ENCODE data around the gene HOXD3.
A peak's percentile ranks its signal among the peaks of the same experiment; 100 is the strongest.

The HOXD3 gene

DNA sequence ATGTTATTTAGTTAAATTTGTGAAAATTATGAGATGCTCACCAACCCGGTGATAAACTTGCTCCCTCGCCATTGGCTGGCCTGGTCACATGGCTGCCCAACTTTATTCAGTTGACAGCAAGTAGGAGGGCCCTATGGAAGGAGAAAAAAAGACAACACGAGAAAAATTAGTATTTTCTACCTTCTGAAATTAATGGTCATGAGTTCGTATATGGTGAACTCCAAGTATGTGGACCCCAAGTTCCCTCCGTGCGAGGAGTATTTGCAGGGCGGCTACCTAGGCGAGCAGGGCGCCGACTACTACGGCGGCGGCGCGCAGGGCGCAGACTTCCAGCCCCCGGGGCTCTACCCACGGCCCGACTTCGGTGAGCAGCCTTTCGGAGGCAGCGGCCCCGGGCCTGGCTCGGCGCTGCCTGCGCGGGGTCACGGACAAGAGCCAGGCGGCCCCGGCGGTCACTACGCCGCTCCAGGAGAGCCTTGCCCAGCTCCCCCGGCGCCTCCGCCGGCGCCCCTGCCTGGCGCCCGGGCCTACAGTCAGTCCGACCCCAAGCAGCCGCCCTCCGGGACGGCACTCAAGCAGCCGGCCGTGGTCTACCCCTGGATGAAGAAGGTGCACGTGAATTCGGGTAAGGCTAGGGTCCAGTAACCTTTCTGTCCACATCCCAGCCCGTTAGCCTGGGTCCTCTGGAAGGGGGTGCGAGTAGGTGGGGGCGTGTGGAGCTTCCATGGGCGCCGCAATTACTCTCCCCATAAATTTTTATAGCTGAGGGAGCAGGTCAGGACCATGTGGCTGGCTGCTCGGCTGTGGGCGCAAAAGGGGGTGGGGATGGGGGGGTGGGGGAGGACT, 5.4 kb upstream of the HOXD3 start, which contains the start of gene HOXD4:
HOXD4 (plus strand) TSS at position 109 of the 846 bp plus-strand sequence; CDS start at position 193, 84 bp downstream.
- DNase-seq: no peak

DNA sequence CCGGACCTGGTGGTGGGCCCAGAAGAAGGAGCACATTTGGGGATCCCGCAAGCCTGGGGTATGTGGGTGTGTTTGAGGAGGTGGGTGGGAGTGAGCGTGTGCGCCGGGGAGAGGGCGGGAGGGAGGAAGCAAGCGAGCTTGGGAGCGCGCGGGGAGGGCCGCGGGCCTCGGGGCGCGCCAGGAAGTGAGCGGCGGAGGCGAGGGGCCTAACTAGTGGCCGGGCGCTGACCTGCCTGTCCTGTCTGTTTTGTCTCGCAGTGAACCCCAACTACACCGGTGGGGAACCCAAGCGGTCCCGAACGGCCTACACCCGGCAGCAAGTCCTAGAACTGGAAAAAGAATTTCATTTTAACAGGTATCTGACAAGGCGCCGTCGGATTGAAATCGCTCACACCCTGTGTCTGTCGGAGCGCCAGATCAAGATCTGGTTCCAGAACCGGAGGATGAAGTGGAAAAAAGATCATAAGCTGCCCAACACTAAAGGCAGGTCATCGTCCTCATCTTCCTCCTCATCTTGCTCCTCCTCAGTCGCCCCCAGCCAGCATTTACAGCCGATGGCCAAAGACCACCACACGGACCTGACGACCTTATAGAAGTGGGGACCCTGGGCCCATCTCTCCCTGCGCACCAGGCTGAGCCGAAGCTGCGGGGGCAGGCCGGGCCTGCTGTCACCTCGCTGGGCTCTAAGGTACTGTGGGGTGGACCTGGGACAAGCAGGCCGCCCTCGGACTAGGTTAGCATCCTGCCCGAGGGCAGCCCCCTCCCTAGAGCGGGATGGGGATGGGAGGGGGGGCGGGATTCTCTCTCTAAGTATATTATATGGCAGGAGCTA, 4.5 kb upstream of the HOXD3 start:
- no peak for DNase-seq

DNA sequence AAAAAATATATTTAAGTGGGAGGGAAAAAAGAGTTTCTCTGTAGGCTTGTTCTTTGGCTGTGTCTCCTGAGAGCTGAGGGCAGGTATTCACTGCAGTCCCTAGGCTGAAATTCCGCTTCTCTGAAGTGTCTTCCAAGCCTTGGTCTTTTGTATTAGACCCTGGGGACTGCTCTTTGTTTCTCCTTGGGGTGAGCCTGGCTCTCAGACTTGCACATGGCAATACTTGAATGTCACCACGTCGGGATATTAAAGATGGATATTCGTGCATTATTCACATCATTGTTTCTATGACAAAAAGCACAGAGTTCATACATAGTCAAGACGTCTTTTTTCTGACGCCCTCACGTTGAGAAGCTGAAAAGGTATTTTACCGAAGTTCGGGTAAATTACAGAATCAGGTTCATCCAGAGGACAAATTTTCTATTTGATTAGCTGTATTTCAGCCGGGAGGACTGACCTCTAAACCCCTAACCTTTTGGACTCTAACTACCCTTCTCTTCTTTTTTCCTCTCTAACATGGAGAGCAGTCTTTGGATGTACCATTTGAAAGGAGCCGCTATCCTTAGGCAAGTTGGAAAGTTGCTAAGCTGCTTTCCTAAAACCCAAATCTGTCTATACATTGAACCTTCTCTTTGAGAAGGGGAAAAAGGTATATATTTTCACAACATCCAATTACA, 2.4 kb upstream of the HOXD3 start:
- DNase-seq: no peak

DNA sequence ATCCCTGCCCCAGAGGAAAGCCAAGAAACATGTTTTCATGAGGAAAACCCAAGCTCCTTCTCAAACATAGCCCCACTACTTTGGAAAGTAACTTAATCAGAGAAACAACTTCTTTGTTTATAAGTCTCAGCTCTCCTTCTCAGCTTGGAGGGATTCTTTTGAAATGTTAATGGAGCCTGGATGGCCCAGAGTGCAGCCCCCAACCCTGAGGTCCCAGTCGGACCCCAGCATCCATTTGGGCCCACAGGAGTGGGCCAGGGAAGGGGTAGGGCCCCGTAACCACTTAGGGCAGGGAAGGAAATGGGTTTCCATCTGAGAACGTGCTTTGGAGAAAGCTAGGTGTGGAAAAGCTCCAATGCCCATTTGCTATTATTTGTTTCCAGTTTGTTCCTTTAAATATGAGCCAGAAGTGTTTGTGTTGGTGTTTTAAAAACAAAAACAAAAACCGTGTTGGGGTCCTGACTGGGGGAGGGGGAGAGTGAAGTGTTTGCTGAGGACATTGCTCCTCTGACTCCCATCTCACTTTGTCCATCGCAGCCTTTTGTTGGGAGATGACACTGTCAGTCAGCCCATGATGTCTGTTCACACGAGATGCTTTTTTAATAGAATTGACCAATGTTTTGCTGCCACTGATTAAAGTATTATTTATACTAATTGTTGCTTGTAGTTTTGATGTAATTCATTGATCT, 1.6 kb upstream of the HOXD3 start:
- DNase-seq: no peak

DNA sequence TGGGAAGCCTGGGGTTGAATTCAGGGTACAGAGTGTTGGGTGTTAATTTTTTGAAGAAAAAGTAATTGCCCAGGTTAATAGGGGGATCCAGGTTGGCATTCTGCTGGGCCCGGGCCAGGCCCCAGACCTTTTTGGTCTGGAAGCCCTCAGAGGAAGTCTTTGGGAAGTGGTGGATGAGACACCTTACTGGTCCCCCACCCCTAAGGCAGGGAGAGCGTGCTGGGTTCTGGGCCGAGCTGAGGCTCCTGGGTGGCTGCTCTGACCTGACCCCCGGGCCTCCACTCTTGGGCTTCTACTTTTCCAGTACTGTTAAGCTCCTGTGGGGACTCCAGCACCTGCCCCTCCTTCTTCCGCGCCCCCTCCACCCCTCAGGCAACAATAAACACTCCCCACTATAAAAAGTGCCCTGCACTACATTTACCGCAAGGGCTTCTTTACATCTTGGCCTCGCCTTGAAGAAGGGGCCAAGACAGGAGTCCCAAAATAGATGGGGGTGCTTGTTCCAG, 753 bp upstream of the HOXD3 start:
- DNase-seq: no peak

DNA sequence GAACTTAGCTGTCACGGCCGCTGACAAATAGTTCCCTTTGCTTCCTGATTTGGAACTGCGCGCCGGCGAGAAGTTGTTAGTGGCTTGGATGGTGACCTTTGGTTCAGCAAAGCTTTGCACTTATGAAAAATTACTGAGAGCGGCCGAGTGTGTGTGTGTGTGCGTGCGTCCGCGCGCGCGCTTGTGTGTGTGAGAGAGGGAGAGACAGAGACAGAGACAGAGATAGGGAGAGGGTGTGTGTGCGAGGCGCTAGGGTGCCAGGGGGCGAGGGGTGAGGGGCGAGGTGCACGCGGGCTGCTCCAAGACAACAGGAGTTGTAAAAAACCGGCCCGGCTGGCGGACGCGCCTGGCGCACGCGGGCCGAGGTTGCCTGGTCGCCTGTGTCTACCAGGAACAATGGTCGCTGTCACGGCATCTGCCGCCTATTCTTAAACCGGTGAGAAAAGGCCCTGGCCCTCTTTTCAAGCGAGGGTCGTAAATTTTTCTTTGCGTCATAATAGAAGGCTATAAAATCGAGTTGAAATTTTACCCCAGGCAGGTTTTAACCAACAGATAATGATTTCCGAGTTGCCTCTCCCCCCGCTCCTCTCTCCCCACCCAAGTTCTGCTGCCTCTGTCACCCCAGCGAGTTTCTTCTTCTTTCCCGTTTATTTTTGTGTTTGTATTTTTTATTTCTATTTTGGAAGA, 535 bp downstream of the HOXD3 start:
- DNase-seq: peak; percentile 39

DNA sequence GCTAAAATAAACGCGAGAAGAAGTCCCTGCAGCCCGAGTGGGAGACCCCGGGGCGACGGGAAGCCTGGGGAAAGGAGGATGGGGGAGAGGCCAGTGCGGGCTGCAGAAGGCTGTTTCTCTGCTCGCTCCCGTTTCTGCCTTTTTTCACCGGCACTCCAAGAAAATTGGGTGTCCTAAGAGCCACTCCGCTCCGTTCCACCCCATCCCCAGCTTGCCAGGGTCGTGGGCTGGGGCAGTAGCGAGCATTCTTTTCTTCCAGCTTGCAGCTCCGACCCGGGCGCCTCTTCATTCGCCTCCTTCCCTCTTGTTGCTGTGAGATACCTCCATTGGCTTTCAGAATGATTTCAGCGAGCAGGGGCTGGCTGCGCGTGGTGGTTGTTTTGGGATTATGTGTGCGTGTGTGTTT, 1.1 kb downstream of the HOXD3 start:
- no peak for DNase-seq

DNA sequence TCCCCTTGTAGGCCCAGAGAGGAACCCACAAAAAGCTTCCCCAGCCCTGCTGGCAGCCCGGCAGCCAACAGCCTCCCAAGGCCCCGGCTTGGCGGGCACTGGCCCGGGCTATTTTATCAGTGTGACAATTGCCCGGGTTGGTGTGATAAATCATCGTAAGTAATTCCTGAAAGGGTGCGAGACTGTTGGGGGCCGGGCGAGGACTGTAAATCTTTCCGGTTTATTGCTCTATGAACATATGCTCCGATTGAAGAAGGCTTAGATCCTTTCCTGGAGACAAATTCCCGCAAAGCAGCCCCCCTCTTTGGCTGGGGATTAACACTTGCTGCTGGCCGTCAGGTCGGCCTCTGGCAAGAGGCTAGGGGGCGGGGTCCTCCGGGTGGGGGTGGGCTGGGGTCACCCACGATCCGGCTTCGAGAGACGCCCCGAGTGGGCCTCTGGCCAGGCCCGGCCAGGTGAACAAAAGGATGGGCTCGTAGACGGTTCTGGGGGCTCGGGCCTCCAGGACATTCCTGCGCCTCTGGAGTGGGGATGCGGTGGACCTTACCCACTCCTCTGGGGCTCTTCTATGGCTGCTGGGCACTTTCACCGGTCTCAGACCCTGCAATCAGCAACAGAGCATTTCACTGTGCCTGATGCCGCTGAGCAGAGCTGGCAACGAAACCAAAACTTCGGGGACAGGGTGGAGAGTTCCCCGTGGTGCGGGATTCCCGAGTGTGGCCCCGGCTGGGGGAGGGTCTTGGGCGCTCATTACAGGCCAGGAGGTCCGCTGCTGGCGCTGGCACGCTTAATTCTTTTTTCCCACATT, 2.0 kb downstream of the HOXD3 start:
- no peak for DNase-seq

DNA sequence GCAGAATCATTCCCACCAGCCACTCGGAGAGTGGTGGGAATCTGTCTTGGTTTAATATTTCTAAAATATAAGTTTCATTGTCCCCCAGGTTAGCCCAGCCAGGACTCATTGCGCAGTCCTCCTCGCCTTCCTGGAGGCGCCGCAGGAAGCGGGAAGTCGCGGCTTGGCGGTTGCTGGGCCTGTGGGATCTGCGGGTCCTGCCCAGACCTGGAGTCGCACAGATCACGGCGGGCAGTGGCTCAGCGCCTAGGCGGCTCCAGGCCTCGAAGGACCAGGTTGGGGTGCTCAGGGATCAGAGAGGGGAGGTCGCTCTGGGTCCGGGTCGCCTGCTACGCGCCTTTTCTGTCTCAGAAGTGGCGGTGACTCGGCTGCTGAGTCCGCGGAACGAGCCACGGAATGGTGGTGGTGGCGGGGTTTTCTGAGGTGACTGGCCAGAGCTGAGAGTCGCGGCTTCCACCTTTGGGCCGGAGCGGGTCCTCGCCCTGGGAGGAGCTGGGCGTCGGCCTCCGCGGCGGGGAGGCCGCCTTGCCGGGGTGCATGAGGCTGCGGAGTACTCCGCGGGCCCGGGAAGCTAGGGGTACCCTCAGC, 2.6 kb downstream of the HOXD3 start:
- DNase-seq: no peak

DNA sequence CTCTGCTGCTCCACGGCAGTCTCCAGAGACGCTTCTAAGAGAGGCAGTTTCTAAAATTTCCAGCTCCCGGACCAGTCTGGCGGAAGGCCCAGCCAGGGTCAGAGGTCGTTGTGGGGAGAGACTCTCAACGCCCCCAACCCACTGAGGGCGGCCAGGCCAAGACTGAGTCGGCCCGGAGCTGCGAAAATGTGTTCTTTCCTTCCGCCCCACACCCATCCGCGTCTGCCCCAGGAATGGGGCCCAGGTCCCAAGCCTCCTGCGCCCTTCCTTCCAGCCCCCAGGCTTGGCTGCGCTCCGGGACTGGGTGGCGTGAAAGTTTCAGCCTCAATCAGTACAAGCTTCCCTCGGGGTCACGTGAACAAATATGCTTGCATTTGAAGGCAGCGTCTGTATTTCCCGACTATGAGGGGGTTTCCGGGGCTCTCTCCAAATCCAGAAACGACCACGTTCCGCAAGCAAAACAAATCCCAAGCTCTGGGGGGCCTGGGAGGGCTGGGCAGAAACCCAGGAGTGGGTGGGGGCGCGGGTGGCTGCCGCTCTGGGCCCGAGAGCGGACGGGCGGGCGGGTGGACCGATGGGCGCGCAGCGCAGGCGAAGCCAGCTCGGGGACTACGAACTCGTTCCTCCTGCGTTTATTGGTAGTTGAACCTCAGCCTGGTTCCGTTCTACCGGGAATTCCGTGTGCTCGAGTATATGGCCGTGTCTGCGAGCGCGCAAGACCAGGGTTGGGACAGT, 3.3 kb downstream of the HOXD3 start:
- no peak for DNase-seq

DNA sequence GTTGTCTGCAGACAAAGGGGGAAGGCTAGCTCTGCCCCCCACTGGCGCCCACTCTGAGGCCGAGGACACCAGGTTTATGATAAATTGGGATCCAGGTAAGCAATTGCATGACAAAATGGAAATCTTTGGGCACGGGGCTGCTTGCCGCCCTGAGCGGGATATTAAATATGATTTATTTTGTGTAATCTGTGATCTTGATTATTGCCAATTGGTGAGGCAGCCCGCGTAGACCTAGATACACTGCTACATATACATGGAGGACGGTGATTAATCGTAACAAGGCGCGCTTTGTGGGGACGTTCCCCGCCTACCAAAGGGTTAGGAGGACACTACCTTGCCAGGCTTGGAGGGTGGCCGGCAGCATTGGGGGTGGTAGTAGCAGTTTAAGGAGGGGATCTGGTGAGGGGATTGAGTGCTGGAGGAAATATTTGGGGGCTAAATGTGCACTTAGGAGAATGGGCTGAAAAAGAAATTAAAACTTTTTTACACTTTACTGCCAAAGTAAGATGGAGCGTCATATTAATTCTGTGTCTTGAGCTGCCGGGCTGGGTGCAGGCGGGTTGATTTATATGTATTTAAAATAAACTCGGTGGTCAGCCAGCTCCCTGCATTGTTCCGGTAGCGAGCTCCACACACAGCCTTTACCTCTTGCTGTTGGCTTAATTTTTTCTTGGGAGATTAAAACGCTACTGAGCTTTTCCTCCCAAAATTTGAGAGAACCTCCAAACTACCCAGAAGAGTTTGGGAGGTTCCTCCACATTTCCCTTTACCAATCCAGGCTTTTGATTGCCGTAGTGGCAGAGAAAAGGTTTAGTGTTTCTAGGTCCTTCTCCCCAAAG, 4.1 kb downstream of the HOXD3 start:
- no peak for DNase-seq

DNA sequence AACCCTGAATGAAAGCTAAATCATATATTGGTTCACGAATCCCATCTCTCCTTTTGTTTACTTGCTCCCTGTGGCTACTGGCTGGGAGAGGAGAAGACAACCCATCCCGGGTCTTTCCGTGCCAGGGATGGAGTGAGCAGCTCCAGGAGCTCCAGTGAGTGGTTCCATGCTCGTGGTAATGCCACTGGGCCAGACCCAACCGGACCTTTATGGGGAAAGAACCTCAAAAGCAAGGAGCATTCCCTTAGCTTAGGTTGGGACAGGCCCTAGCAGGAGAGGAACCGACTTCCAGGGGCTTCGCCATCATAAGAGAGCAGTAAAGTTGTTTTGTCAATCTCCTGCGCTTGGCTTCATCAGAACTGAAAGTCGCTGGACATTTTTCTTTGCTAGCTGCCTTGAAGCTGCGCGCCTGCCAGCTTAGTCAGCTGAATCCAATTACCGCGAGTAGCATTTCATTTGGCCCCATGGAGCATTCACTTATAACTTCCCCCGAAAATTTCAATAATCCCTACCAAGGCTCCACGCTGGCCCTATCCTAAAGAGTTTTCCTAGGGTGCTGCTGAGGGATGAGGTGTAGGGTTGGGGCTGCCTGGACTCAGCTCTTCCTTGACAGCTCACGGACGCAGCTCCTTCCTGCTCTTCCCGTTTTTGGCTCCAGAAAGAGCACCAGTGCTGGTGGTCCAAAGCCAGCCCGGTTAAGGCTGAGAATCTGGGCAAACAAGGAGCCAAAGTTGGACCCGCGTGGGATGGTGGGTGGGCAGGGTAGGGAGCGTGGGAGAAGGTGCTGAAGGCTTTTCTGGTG, 4.9 kb downstream of the HOXD3 start:
- no peak for DNase-seq

DNA sequence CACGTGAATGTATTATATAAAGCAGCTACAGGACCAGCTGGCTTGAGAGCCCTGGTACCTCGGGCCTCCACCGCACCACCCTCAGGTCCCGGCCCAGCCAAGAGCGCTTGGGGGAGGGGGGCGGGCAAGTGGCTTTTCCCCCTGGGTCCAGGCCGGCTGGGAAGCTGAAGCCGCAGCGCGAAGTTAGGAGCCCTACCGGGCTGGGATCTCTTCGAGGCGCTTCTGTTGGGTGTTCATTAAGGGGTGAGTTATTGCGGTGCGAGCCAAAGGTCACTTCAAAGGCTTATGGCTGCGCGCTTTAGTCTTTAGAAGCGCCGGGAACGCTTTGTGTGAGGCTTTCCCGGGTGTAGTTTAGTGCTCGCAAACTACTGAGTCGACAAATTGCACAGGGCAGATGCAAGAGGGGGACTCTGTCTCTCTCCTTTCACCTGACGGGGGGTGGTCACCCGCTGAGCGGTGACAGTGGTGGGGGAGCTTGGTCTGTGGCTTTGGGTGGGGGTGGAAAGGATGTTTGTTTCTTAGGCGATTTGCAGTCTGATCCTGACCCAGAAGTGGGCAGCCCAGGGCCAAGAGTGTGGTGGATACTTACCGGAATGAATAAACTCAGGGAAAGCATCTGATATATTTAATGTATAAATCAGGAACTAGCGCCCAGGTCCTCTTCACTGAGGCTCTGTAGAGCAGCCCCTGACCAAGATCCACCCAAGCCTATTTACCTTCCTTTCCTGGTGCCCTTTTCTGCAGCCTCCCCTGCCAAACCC, 6.0 kb downstream of the HOXD3 start:
- DNase-seq: no peak

DNA sequence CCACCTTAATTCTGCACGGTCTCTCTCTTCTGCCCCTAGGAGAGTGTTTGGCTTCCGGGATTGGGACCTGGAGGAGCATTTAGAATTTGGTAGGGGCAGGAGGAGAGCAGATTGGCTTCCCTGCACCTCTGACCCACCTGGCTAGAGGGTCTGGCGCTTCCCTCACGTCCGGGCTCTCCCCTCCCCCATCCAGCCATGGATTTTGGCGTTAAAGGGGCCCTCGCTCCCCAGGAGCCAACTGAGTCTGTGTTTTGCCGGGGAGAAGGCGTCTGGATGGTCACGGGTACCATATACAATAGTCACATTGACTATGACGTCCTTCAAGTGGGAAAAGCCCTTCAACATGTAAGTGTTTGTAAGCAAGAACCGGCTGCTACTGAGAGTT, 6.6 kb downstream of the HOXD3 start:
- DNase-seq: no peak

DNA sequence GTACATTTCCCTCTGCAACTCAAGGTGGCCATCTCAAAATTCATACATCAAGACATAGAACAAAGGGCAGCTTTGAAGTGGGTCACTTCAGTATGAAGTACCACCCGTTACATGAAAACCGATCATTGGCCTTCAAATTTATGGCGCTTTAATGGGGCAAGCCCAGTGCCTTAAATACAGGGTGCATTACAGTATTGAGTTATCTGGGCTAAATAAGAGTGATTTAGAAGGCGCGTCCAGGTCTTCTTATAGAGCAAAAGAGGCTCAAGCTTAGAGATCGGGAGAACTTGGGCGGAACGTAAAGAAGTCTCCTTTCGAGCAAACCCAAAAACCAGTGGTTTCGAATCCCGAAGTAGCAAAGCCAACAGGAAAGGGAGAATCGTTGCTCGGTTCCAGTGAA, 7.1 kb downstream of the HOXD3 start:
- DNase-seq: no peak

DNA sequence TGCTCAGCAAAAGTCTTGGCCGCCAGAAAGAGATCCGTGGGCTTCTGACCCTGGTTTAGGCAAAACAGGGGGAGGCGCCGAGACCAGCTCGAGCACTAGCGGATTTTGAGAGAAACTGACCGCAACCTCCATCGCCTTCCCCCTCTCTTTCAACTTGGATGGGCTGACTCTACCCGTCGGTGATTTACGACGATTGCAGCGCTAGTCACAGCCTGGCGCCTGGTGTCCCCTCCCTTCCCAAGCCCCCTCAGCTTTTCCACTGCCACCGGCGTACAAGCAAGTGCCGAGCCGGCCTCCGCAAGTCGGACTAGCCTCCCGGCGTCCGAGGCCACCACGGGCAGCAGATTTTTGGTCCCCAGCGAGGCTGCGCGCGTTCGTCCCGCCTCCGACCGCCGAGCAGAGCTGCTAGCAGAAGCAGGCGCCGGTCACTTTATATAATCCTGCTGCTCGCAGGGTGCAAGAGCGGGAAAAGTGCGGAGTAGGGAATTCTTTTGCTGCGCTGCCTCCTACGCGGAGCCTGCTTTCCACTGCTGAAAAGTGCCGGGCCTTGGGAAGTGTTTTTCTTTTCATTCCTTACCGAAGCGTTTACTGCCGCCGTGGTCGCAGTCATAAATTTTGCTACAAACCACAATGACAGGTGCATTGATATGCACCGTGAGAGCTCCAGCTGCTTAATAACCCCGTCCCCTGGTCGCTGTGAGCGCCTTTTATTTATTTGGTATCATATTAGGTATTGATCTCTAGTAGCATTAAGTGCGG, 7.7 kb downstream of the HOXD3 start:
- no peak for DNase-seq
